Lower leg skin (tissue), 4 donors: Measurements from ENCODE around the gene MTSS2. TPM values are rescaled to one million over a fixed set of nuclear protein-coding genes. Genes with fewer than 3 reads are reported as not detected.

Experiments
- DNase-seq, 2 donors: peaks; one replicate each; pipeline ENCODE4 v3.0.0-alpha.2; 2019; ENCODE audit warnings: low spot score in 2 of 2
- H3K4me3 ChIP-seq: fragments of 200-600 bp; sonication (generic); 2 replicates; pipeline ENCODE4 v1.5.1; 2017; ENCODE audit warnings: mild to moderate bottlenecking, low read depth; ENCODE audit not compliant: poor library complexity, severe bottlenecking
- CTCF ChIP-seq, 3 donors: fragments of 450-650 bp; IDR thresholded peaks; one replicate each; pipeline ENCODE4 v1.5.1; 2016; ENCODE audit warnings: antibody characterized with exemption in 3 of 3, mild to moderate bottlenecking in 3 of 3, moderate library complexity in 2 of 3
- POLR2A ChIP-seq, 2 donors: fragments of 450-650 bp; IDR thresholded peaks; one replicate each; pipeline ENCODE4 v1.6.1; 2016 to 2017; ENCODE audit warnings: antibody characterized with exemption in 2 of 2, mild to moderate bottlenecking in 1 of 2, moderate library complexity in 1 of 2
- WGBS, 2 donors: methylation state at CpG; one replicate each; pipeline ENCODE4 v1.1.5; 2018; 5-methylcytosine and 5-hydroxymethylcytosine counted together
- intact Hi-C: fragments of 100-400 bp; cut with DNase I; formaldehyde crosslinking; loops from one replicate; pipeline ENCODE4 v1.15.0; 2023; ENCODE audit warnings: low total_unique reads
- total RNA-seq, 4 donors: library from RNA; depleted of rRNA; stranded (reverse); fragments of >200 nt; gene quantifications; one replicate each; pipeline ENCODE4 v1.1.0, GENCODE V29; 2016

The MTSS2 gene
- total RNA-seq, 4 donors from 2014 or later: 18.4 to 55.5 (median 25.2) TPM

GRCh38 chr16:70715860-70716357 is 30.1 kb upstream of the MTSS2 start:
- no peak overlapping the region for H3K4me3 ChIP-seq
- 35 to 38% methylated on average over 6 of the region's 6 CpGs for WGBS, 2 donors
- TF ChIP-seq POLR2A (IDR thresholded peaks at IDR 0.05) (no peak), CTCF (IDR thresholded peaks at IDR 0.05) (no peak)
- DNase-seq: no peak
- intact Hi-C loops: no loop called here

DNA sequence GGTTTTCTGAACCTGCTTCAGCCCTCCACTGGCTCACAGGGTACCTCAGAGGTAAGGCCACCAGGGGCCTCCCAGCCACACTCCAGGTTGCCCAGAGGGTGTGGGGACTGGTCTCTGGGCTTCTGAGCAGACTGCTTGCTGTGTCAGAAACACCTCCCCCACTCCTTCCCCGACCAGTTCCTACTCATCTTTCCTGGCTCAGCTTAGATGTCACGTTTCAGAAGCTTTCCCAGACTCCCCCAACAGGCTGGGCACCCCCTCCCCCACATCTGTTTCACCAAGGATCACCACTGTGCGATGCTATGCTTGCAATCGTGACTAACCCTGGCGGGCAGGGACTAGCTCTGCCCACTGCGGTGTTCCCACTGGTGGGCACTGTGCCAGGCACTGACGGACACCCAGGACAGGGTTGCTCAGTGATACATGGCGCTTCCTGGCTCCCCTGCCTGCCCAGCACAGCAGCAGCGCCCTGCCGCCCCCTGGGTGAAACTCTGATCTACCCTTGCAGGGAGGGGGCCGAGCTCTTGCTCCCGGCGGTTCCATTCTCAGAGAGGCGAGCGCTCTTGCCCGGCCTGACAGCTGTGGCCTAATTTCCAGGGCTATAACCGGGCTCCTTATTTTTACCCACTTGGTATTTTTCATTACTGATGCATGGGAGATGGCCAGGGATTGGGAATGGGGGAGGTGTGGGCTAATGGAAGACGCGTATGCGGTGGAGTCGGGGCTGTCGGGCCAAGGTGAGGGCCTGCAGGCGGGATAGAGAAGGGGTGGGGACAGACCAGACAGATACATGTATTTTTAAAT is 29.4 kb upstream of the MTSS2 start:
- peak in 1 of 2 donors; percentile 94 for DNase-seq
- H3K4me3 ChIP-seq: no peak overlapping the region
- TF ChIP-seq CTCF (IDR thresholded peaks at IDR 0.05) (no peak), POLR2A (IDR thresholded peaks at IDR 0.05) (no peak)
- 34 to 35% methylated on average over 20 to 23 of the region's 23 CpGs for WGBS, 2 donors
- intact Hi-C loops: no loop called here

DNA sequence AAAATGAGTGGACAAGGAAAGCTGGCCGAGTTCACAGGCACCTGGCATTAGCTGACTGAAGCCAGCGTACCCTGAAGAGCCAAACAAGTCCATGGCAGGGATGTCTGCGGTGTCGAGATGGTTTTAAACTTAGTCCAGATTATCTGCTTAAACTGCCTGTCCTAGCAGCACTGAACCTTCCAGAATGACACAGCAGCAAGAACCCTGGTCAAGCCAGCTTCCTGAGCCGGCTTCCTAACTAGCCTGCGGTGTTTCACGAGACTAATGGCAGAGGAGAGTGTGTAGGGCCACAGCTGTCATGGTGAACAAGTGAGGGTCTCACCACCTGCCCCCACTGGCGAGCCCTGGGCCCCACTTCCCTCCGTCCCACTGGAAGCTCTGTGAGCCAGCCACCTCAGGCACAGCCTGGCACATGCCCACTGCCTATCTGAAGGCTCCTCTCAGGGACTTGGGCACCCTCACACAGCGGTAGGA is 28.8 kb upstream of the MTSS2 start:
- H3K4me3 ChIP-seq: no peak overlapping the region
- no peak for DNase-seq
- intact Hi-C loops: no loop called here

DNA sequence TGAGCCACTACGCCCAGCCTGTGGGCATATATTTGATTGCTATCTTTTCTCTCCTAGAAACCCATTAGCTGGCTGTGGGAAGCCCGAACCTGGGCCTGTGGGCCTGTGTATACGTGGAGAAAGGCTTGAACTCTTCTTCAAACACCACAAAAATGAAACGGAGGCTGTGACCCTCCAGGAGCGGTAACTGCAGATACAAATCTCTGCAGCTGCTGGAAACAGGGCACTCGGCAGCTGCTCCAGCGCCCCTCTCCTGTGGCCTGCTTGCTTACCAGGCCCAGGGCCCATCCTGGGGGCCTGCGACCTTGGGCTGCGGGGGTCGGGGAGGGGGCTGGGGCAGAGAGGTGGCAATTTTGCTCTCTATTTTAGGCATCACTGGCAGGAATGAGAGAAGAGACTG is 28.0 kb upstream of the MTSS2 start:
- 78 to 79% methylated on average over 10 of the region's 10 CpGs for WGBS, 2 donors

More for the DNA sequence above, 28.8 kb upstream of the MTSS2 start:
- 70 to 73% methylated on average over 10 of the region's 10 CpGs for WGBS, 2 donors
- TF ChIP-seq POLR2A (IDR thresholded peaks at IDR 0.05) (no peak), CTCF (IDR thresholded peaks at IDR 0.05) (no peak)

DNA sequence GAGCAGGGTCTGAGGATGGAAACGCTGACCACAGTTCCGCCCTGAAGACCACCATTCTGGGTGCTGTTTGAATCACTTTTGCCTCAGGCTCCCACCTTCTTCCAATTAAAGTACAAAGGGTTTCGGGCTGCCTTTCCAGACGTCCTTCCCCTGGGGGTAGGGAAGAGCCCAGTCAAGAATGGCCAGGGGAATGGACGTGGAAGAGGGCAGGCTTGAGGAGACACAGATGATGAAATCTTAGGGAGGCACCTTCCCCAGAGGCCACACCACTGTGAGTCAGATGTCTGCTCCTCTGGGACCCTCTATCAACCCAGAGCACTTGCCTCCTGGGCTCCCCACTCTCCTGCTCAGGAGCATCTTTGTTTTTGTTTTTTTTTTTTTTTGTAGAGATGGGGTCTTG is 27.5 kb upstream of the MTSS2 start:
- intact Hi-C loops: no loop called here
- no peak for TF ChIP-seq POLR2A (IDR thresholded peaks at IDR 0.05)
- no peak for TF ChIP-seq CTCF (IDR thresholded peaks at IDR 0.05)
- DNase-seq: no peak
- H3K4me3 ChIP-seq: no peak overlapping the region
- 63 to 66% methylated on average over 5 of the region's 5 CpGs for WGBS, 2 donors

More for the DNA sequence above, 28.0 kb upstream of the MTSS2 start:
- TF ChIP-seq CTCF (IDR thresholded peaks at IDR 0.05): no peak
- no peak for TF ChIP-seq POLR2A (IDR thresholded peaks at IDR 0.05)
- no peak for DNase-seq
- H3K4me3 ChIP-seq: no peak overlapping the region
- intact Hi-C loops: no loop called here
